Measurements from ENCODE around the gene TMPRSS2. TPM values are rescaled to one million over a fixed set of nuclear protein-coding genes. Genes with fewer than 3 reads are reported as not detected.
A peak's percentile ranks its signal among the peaks of the same experiment; 100 is the strongest.

The TMPRSS2 gene
- total RNA-seq, 4 donors from 2014 or later = 5.9 to 36.7 (median 10.5) TPM

DNA sequence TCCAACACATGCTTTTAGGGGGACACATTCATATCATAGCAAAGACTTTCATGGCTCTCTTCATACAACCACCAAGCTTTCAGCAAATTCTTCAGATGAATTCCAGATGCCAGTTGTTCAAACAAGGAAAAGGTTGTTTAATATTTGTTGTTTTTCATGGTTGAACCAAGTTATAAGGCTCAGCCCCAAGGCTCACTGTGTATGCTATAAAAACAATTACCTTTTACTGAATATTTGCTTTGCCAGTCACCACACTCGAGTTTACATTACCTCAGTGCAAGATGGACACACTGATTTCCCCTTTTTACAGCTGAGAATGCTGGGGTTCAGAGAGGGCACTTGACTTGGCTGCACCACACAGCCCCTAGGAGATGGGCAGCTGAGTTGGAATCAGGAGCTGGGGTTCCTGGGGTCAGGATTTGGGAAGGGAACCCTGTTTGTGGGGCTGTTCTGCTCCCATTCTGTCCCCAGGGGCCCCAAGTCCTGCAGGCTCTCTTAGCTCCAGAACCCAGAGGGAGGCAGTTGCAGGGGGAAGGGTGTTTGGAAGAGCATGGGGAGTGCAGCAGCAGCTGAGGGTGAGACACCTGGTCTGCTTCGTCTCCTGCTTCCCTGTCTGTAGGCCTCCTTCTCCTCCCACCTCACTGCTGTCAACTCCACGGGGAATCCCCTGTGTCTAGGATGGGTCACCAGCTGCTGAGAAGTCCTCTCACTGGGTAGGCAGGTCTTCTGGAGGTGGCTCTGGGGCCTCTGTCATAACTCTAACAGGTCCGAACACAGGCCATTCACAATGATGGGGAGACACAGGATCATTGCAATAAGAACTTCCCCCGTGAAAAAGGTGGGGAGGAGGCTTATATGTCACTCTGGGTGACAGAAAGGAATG lies 12.8 kb upstream of the TMPRSS2 start:
- WGBS = 84% methylated on average over 5 of the region's 5 CpGs
- DNase-seq (ENCODE audit: low spot score in 2 of 2) = peak in 1 of 2 donors; percentile 55
- H3K27ac ChIP-seq = no peak overlapping the region
- TF ChIP-seq, protein P1, sequence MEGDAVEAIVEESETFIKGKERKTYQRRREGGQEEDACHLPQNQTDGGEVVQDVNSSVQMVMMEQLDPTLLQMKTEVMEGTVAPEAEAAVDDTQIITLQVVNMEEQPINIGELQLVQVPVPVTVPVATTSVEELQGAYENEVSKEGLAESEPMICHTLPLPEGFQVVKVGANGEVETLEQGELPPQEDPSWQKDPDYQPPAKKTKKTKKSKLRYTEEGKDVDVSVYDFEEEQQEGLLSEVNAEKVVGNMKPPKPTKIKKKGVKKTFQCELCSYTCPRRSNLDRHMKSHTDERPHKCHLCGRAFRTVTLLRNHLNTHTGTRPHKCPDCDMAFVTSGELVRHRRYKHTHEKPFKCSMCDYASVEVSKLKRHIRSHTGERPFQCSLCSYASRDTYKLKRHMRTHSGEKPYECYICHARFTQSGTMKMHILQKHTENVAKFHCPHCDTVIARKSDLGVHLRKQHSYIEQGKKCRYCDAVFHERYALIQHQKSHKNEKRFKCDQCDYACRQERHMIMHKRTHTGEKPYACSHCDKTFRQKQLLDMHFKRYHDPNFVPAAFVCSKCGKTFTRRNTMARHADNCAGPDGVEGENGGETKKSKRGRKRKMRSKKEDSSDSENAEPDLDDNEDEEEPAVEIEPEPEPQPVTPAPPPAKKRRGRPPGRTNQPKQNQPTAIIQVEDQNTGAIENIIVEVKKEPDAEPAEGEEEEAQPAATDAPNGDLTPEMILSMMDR (IDR thresholded peaks at IDR 0.05) = no peak
- TF ChIP-seq POLR2A (IDR thresholded peaks at IDR 0.05) (no peak), EP300 (IDR thresholded peaks at IDR 0.05) (no peak), POLR2AphosphoS5 (IDR thresholded peaks at IDR 0.05) (no peak)
- H3K4me1 ChIP-seq = no peaks in the 10 kb centered on the region
- H3K27me3 ChIP-seq = peaks cover 13% of the 10 kb centered on the region
- no peak overlapping the region for H3K4me3 ChIP-seq
- H3K9me3 ChIP-seq = no peaks in the 10 kb centered on the region
- H3K36me3 ChIP-seq = no peaks in the 10 kb centered on the region

DNA sequence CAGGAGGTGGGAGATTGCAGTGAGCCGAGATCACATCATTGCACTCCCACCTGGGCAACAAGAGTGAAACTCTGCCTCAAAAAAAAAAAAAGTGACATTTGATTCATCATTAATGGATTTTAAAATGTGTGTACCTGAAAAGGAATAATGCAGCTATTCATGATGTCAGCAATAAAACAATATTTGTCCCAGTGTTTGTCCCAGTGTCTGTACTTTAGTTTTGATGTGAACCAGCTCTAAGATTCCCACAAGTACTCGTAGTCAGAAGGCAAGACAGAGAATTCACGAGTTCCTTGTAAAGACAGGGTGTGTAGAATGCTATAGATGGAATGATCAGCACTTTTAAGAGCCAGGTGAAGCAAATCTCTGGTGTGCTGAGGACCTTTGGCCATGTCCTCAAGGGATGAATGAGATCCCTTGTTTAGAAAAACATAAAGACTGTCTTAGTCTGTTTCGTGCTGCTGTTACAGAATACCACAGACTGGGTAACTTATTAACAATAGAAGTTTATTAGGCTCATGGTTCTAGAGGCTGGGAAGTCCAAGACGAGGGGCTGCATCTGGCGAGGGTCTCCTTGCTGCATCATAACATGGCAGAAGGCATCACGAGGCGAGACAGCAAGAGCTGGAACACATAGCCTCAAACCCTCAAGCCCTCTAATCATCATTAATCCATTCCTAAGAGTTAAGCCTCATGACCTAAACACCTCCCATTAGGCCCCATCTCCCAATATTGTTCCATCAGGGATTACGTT lies 12.0 kb upstream of the TMPRSS2 start:
- Histone ChIP-seq H3K36me3 (no peaks in the 10 kb centered on the region), H3K27ac (no peak overlapping the region), H3K9me3 (no peaks in the 10 kb centered on the region), H3K4me3 (no peak overlapping the region), H3K27me3 (peaks cover 11% of the 10 kb centered on the region), H3K4me1 (no peaks in the 10 kb centered on the region)
- 91% methylated on average over 9 of the region's 9 CpGs for WGBS
- no peak for TF ChIP-seq EP300 (IDR thresholded peaks at IDR 0.05)
- DNase-seq (ENCODE audit: low spot score in 2 of 2) = no peak

DNA sequence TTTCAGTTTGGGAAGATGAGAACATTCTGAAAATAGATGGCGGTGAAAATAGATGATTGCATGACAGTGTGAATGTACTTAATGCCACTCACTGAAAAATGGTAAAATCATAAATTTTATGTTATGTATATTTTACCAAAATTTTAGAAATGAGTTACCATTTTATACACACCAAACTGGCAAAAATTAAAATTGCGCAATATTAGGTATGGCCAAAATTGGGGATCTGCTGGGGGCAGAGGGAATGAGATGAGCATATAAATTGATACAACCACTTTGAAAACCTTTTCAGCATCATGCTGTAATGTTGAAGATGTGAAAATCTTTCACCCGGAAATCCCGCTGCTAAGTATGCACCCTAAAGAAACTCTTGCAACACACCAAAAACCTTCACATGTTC lies 10.8 kb upstream of the TMPRSS2 start:
- TF ChIP-seq, protein P1 (IDR thresholded peaks at IDR 0.05) = no peak
- no peak for TF ChIP-seq POLR2AphosphoS5 (IDR thresholded peaks at IDR 0.05)
- TF ChIP-seq EP300 (IDR thresholded peaks at IDR 0.05) = no peak
- TF ChIP-seq POLR2A (IDR thresholded peaks at IDR 0.05) = no peak
- Histone ChIP-seq H3K4me1 (no peaks in the 10 kb centered on the region), H3K27ac (no peak overlapping the region), H3K27me3 (peaks cover 4% of the 10 kb centered on the region), H3K36me3 (no peaks in the 10 kb centered on the region), H3K4me3 (no peak overlapping the region), H3K9me3 (no peaks in the 10 kb centered on the region)
- 95% methylated on average over 4 of the region's 4 CpGs for WGBS
- no peak for DNase-seq (ENCODE audit: low spot score in 2 of 2)

- H3K9me3 ChIP-seq = no peaks in the 10 kb centered on the region
- DNase-seq (ENCODE audit: low spot score in 2 of 2) = no peak
- no peak for TF ChIP-seq POLR2AphosphoS5 (IDR thresholded peaks at IDR 0.05)
- no peak for TF ChIP-seq EP300 (IDR thresholded peaks at IDR 0.05)
- TF ChIP-seq POLR2A (IDR thresholded peaks at IDR 0.05) = no peak
- TF ChIP-seq, protein P1 (IDR thresholded peaks at IDR 0.05) = no peak
- H3K36me3 ChIP-seq = no peaks in the 10 kb centered on the region
- peaks cover 47% of the 10 kb centered on the region for H3K27me3 ChIP-seq
- WGBS = 70% methylated on average over 7 of the region's 7 CpGs
- no peak overlapping the region for H3K27ac ChIP-seq
- H3K4me1 ChIP-seq = peaks cover 19% of the 10 kb centered on the region
- no peak overlapping the region for H3K4me3 ChIP-seq
Observed at GRCh38 chr21:41511858-41512257, 3.9 kb upstream of the TMPRSS2 start.

- no peak overlapping the region for H3K4me3 ChIP-seq
- DNase-seq (ENCODE audit: low spot score in 2 of 2) = no peak
- H3K27me3 ChIP-seq = peaks cover 59% of the 10 kb centered on the region
- H3K4me1 ChIP-seq = peaks cover 20% of the 10 kb centered on the region
- no peaks in the 10 kb centered on the region for H3K36me3 ChIP-seq
- no peaks in the 10 kb centered on the region for H3K9me3 ChIP-seq
- TF ChIP-seq EP300 (IDR thresholded peaks at IDR 0.05) (no peak), POLR2AphosphoS5 (IDR thresholded peaks at IDR 0.05) (no peak), POLR2A (IDR thresholded peaks at IDR 0.05) (no peak)
- TF ChIP-seq, protein P1 (IDR thresholded peaks at IDR 0.05) = no peak
- H3K27ac ChIP-seq = no peak overlapping the region
- 33% methylated on average over 2 of the region's 2 CpGs for WGBS
Observed at GRCh38 chr21:41510500-41510899, 2.5 kb upstream of the TMPRSS2 start.
